Hindlimb muscle (tissue), 1 donor: ENCODE measurements around the gene MAPK11. TPM values are rescaled to one million over a fixed set of nuclear protein-coding genes. Genes with fewer than 3 reads are reported as not detected.

Experiments
- DNase-seq: peaks from one replicate; pipeline ENCODE4 v3.0.0-alpha.2; 2013
- polyA plus RNA-seq: library from polyadenylated mRNA; unstranded; fragments of 120-200 nt; gene quantifications from one replicate; pipeline ENCODE4 v1.2.1, GENCODE V29; 2013; ENCODE audit not compliant: insufficient read length

MAPK11 gene
- polyA plus RNA-seq, 1 donor = 7.4 TPM

DNA sequence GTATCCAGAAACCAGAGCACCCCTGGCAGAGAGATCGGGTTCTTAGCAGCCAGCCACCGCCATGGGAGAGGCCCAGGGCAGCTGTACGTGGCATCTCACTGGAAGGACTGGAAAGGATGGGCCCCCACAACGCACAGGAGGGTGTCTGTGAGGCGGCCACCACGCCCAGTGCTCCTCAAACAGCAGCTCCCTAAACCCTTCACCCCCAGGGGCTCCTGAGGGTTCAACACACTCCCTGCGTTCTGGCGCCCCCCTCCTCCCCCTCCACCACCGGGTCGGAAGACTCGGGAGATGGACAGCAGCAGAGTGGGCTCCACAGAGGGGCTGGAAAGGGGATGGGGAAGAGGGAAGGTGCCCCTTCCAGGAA is 9.8 kb downstream of the MAPK11 start:
- no peak for DNase-seq

DNA sequence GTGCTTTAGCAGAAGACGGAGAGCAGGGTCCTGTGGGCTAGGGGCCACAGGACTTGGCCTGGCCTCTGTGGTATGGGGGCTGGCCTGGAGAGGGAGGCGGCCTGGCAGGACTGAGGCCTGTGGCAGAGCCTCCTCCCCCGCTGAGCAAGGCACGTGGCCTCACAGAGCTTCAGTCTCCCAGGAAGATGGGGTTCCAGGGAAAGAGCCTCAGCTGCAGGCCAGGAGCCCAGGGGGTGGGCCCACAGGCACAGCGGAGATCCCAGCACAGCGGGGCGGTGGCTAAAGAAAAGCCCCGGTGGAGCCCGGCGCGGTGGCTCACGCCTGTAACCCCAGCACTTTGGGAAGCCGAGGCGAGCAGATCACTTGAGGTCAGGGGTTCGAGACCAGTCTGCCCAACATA is 10.9 kb downstream of the MAPK11 start:
- no peak for DNase-seq

DNA sequence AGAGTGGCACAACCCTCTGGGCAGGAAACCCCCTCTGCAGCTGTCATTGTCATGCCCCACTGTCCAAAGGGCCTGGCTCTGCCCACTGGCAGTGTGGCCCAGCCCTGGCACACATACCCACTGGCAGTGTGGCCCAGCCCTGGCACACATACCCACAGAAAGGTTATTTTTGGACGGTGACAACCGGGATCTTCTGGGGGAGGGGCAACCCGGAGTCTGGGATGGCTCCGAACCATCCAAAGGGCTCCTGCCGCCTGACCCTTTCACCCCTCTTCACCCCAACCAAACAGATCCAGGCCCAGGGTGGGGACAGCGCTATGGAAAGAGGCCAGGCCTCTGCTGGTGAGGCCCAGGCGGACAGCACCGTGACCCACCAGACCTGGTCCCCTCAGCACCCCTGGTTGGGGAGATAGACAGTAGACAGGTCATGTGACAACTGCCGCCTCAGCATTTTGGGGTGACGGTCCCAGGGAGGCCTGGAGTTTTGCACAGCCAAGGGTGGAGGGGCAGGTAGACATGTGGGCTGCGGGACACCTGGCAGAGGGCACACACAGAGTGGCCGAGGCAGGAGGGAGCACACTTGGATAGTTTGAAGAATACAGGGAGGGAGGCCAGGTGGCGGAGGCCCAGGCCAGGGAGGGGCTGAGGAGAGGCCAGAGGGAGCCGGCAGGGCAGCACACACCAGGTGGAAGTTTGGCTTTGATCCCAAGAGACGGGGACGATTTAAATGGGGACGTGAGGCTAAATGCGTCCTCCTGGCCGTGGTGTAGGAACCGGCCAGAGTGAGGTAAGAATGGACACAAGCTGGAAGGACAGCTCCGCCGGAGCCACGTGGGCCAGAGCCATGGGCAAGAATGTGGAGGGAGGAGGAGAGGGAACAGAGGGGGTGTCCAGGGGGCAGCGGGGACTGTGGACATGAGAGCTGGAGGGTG is 11.6 kb downstream of the MAPK11 start:
- DNase-seq = no peak

DNA sequence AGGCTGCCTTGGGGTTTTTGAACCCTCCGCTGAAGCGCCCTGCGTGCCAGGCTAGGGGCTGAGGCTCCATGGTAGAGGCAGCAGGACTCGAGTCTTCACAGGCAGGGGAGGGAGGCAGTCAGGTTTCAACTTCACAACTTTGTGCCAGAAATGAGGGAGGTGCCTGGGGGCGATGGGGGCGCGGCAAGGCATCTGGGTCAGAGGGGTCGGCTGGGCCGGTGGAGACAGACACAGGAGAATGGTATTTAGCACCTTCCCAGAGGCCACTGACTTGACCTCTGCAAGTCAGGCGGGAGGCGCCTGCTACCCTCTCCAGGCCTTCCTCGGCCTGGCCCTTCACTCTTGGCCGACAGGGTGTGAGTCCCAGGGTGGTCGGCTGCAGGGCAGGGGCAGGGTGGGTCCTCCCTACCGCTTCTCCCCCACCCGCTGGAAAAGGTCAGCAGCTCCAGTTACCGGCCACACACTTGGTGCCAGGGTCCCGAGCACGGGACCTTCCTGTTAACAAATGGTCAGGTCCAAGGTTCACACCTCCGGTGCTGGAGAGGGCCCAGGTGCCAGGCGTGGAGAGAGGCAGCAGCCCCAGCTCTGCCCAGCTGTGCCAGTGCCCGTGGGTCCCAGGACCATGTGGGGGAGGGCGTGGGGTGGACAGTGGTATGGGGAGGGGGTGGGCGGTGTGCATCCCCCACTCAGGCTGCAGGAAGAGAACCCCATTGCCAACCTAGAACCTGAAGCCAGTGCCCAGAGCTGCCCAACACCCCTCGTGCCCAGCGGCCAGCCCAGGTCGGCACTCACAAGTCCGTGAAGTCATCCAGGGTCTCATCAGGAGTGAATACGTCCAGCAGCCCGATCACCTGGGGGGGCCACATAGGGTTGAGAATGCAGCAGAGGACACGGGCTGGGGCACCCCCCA is 12.5 kb downstream of the MAPK11 start:
- no peak for DNase-seq

DNA sequence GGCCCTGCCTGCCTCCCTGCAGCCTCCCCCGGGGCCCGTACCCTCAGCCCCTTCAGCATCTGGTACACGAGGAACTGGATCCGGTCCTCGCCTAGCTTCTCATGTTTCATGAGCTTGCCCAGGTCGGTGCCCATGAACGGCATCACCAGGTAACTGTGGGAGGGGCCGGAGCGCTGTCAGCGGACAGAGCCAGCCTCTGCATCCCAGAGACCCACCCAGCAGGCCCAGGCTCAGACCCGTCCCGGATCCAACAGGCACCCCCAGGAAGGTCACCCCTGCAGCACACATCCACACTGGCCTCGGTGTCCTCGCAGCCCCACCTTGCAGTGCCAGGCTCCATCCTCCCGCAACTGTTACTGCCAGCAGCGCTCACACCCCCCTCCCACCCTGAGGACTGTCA is 13.1 kb downstream of the MAPK11 start:
- no peak for DNase-seq

DNA sequence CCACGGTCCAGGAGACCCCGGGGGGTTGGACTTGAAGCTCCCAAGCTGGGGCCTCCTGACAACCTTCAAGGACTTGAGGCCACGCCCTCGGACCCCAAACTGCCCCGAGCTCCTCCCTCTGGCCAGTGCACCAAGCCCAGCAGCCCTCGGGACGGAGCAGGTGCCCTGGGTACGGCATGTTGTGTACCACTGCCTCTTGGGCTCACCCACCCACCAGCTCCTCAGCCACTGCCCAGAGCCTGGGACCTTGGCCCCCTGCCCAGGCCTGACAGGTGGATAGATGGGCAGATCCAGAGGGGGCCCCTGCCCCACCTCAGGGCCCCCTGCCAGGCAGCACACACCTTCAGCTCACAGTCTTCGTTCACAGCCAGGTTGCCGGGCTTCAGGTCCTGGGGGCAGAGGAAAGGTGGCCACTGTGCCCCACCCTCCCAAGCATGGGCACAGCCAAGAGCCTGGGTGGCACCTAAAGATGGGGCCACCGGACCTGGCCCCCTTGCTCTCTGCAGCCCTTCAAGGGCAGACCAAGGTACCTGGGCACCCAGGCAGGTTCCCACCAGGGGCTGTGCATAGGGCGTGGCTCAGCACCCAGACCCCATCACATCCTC is 13.8 kb downstream of the MAPK11 start:
- no peak for DNase-seq

DNA sequence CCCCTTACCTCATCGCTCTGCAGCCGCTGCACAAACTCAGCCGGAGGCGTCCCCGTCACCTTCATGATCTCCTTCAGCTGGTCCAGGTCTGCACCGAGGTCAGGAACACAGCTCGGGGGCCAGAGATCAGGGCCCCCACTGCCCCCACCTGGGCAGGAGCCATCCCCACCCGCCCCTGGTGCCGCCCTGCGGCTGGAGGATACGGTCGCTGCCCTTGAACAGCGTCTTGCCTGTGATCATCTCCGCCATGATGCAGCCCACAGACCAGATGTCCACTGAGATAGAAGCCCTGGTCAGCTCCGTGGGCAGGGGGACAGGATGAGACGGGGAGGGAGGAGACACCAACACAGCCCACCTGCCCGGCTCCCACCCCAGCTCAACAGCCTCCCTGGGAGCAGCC is 14.6 kb downstream of the MAPK11 start:
- DNase-seq = no peak

DNA sequence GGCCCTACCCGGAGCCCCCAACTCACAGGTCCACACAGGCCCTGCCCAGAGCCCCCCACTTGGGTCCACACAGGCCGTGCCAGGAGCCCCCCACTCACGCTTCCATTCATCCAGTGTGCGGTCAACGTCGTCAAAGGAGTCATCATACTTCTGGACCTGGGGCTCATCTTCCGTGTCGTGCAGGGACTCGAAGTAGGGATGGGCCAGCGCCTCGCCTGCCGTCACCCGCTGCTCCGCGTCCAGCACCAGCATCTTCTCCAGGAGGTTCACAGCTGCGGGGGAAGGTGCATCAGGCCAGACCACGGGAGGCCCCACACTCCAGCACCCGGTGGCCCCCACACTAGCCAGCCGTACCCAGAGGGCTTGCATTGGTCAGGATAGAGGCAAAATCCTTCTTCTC is 15.1 kb downstream of the MAPK11 start:
- no peak for DNase-seq

DNA sequence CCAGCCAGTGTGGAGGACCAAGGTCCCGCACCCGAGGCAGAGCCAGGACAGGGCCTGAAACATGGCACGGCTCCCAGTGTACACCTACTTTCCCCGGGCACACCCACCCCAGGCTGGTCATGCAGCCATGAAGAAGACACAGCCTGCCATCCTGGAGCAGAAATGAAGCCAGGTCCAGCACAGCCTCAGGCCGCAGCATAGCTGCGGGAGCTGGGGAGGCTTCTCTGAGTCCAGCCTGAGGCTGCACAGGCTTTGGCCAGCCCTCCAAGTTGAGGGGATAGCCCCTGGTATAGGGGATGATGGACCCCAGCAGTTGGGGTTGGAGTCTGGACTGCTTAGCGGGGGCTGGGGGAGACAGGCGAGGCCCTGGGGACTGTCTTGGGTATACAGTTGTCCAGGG is 16.2 kb downstream of the MAPK11 start:
- no peak for DNase-seq

DNA sequence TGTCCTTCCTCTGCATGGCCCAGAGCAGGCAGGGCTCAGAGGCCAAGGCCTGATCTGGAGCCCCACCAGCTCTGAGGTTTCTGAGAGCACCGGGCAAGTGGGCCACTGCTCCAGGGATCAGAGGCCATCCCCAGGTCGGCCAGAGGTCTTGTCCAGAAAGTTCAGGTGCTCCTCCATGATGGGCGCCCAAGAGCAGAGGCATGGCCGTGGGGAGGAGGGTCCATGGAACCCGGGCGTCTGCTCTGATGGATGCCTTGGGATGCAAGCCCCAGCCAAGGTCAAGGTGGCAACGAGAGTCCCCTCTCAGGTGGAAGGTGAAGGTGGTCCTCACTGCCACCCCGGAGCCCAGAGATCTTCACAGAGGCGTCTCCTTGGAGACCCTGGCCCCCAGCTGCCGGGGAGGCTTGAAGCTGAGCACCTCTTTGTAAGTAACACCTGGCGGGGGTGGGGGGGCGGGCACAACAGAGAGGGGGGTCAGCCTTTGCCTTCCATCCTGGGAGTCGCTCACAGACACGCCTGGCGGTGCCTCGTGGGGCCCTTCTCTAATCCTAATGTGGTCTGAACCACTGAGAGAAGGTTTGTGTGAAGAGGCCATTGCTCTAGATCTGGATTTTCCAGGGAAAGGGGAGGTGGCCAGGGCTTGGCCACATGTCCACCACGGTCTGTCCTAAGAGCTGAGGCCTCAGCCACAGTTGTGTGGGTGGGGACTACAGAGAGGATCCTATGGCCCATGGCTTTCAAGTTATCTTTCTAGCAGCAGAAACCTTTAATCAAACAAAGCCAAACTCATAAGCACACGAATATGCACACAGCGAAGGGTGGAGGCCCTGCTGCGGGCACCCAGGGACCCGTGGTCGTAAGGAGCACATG is 16.9 kb downstream of the MAPK11 start:
- no peak for DNase-seq

DNA sequence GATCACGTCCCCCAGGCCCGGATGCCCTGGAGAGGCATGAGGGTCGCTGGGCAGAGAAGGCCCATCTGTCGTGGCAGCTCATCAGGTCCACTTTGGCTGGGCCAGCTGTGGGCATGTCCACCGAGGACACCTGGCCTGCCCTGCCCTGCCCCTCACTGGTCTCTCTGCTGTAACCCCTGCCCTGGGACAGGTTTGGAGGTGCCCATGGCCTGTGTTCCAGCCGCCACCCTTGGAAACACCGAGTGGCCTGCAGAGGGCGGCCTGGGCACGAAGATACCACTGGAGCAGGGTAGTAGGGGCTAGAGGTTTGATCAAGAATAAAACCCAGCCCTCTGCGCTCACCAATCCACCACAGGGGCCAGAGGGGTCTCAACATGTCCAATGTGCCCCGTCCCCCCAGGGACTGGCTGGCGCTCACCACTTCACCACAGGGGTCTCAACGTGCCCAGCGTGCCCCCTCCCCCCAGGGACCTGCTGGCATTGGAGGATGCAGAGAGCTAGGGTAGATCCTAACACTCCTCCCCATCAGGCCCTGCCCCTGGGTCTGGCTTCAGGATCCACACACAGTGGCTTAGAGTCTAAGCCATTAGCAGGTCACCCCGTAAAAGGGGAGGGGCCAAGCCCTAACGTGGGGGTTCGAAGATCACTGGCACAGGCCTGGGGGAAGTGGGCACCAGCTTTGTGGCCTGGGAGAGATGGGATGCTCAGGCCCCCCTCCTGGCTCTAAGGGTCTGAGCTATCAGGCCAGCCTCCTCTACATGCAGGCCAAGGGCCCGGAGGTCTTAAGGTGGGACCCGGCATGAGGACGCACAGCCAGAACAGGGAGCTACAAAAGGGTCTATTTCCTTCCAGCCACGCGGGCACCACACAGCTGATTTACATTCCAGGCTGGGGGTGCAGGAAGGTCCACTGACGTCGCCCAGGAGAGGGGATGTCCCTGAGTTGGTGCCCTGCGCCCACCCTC is 17.8 kb downstream of the MAPK11 start:
- DNase-seq = no peak

DNA sequence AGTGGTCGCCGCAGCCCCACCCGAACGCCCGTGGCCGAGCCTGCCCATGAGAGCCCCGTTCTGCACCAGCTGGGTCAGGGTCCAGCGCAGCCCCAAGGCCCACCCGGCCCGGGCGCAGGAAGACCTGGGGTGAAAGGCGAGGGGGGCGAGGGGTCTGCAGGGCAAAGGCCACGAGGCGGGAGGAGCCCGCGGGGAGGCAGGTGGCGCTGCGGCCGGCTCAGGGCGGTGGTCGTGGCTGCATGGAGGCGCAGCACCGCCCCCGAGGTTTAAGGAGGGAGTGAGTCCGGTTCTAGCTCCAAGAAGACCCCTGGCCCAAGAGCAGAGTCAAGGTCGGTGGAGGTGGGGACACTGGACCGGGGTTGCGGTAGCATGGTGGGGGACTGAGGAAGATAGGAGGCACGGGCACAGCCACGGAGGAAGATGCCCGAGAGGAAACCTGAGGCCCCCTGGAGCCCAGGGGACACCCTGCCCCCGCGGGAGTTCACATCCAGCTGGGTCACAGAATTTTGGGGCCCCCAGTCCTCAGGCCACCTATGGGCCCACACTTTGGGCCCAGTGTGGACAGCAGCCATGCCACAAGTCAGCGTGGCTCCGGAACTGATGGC is 18.6 kb downstream of the MAPK11 start:
- no peak for DNase-seq

DNA sequence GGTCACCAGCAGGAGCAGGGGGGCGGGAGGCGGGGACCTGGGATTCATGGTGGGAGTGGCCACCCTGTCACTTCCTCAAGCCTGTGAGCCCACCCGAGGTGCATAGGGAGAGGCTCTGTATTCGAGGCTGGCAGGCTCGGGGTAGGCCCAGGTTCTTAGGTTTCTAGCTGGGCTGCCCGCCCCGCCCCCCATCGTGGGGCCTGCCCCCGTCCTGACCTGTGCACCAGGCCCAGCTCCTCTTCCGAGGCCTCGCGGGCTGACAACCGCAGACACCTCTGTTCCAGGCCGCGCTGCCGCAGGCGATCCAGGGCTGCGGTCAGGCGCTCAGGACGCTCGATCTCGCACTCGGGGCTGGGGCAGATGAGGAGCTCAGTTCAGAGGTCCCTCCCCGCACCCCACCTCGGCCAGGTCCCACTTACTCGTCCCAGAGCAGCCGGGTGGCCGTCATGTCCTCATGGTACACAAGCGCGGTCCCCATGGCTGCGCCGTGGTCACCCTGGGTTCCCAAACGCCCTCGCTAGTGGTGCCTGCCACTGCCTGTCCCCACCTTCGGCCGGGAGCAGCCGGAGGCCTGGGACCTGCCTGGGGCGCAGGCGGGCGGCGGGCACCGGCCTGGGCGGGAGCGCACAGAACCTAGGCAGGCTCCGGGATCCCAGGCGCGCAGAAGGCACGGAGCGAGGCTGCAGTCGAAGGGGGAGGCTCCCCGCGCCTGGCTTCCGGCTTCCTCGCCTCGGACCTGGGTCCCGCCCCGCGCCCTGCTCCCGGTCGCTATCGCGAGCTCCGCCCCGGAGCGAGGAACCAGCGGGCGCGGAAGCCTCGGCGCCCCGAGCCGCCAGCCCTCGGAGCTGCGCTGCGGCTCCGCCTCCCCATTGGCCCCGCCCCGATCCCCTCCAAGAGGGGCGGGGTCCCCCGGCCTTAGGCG is 19.4 kb downstream of the MAPK11 start, which contains the start of gene HDAC10:
TSS of gene HDAC10 (minus strand) at position 711 of the 922 bp plus-strand sequence. CDS start at position 478, 233 bp downstream.
- peak; percentile 78 for DNase-seq

DNA sequence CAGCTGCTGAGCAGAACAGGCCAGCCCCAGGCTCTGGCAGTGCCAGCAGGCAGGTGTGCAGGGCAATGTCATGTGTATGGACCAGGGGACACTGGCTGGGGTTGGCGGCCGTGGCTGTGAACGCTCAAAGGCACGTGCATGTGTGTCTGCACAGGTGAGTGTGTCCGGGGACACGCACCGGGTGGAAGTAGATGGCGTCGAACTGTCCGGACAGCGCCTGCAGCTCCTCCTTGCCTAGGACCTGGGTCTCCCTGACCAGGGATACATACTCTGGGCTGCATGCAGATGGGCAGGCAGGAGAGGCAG is 20.0 kb downstream of the MAPK11 start:
- no peak for DNase-seq

DNA sequence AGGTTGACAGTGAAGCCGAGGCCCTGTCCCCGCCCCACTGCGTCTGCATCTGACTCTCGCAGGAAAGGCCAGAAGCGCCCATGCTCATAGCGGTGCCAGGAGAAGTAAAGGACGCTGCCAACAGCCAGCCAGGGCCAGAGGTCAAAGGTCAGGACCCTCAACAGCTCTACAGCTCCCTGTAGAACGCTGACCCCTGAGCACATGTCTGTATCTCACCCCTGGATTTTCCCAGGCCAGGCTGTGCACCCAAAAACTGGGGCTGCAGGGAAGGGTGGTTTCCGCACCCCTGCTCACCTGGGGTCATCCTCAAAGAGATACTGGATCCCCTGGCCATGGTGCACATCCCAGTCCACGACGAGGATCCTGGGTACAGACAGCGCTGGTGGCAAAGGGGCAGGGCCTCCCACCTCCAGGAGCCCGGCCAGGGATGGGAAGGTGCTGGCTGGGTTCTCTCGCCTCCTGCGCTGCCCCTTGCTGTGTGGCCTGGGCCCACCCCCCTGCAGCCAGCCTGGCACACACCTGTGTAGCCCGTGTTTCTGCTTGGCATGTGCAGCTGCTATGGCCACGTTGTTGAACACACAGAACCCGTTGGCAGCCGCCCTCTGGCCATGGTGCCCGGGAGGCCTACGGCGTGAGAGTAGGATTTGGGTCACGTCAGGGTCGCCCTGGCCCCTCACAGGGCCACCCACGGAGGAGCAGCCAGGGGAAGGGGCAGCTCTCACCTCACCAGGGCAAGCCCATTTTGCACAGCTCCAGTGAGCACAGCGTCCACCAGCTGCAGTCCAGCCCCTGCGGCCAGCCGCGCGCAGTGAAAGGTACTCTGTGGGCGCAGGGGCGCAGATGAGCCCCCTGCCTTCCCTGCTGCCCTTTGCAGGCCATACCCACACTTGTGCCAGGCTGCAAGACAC is 20.6 kb downstream of the MAPK11 start:
- no peak for DNase-seq

DNA sequence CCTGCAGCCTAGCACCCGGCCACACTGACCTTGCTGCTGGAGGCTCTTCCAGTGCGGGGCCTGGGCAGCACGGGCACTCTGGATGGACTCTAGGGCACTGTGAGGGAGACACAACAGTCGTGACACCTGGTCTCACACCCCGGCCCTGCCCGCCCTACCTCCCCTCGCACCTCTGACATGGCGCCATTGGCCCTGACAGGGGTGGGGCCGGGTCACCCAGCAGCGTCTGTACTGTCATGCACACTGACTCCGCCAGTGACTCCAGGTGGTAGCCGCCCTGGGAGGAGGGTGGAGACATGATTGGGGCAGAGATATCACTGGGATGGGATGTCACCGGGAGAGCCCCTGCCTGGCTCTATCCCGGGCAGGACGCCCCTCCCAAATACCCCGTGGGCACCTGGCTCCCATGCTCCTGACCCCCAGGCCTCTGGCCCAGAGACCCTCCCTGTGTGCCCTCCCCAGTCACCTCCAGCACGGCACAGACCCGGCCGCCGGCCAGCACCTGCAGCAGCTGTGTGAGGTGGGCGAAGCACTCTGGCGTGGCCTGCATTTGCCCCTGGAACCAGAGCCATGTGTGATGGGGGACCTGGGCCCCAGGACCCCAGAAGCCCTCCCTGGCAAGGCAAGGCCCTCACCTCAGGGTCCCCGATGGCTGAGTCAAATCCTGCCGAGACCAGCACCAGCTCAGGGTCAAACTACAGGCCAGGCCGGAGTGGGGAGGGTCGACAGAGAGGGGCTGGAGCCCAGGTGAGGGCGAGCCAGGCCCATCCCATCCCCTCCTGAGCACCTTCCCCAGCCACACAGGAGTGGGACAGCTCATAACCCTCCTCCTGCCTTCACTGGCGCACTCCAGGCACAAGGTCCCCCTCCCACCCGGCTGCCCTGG is 21.7 kb downstream of the MAPK11 start:
- no peak for DNase-seq

DNA sequence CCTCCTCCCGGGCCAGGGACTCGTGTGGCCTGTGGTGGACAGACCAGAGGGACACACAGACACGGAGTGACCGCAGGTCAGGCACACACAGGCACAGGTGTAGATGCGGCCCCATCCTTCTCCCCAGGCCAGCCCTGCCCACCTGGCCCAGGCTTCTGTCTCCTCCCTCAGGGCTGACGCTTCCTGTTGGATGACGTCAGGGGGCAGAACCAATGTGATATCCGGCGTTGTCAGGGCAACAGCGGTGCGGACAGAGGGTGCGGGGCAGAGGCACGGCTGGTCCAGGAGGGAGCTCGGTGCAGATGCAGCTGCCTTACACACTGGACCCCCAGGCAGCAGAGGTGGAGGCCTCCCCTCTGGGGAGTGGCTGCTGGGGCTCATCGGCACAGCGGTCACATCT is 22.4 kb downstream of the MAPK11 start:
- no peak for DNase-seq
